ENCODE data around the gene CASZ1. TPM values are rescaled to one million over a fixed set of nuclear protein-coding genes. Genes with fewer than 3 reads are reported as not detected.

The CASZ1 gene
- total RNA-seq, 1 donor from 2014 or later: 6.9 TPM

- Mint-ChIP-seq H3K4me1 (peaks cover 17% of the 10 kb centered on the region), H3K27ac (no peak overlapping the region), H3K4me3 (no peak overlapping the region), H3K27me3 (peaks cover 12% of the 10 kb centered on the region), H3K36me3 (ENCODE audit: low read depth) (peaks cover 2% of the 10 kb centered on the region), H3K9me3 (no peaks in the 10 kb centered on the region)
- DNase-seq: no peak
- intact Hi-C loops (cut with micrococcal nuclease): loop anchor here (2.0 to 10.0 kb wide), 5 partner anchors 41 to 867 kb away; partner anchors contain the start of gene CLSTN1
Measured at GRCh38 chr1:10691740-10692125, 104.7 kb downstream of the CASZ1 start.

- H3K27ac Mint-ChIP-seq: no peak overlapping the region
- DNase-seq: no peak
- H3K27me3 Mint-ChIP-seq: peaks cover 9% of the 10 kb centered on the region
- H3K4me1 Mint-ChIP-seq: peaks cover 14% of the 10 kb centered on the region
- intact Hi-C loops (cut with micrococcal nuclease): loop anchor here (5.0 to 10.0 kb wide), 4 partner anchors 41 to 866 kb away; partner anchors contain the start of gene CLSTN1
- H3K9me3 Mint-ChIP-seq: no peaks in the 10 kb centered on the region
- H3K36me3 Mint-ChIP-seq (ENCODE audit: low read depth): peaks cover 2% of the 10 kb centered on the region
- H3K4me3 Mint-ChIP-seq: no peak overlapping the region
Measured at GRCh38 chr1:10691075-10691739, 105.2 kb downstream of the CASZ1 start.

GRCh38 chr1:10690484-10690883, 106.0 kb downstream of the CASZ1 start:
- Mint-ChIP-seq H3K9me3 (no peaks in the 10 kb centered on the region), H3K36me3 (ENCODE audit: low read depth) (peaks cover 2% of the 10 kb centered on the region), H3K27ac (no peak overlapping the region), H3K4me3 (no peak overlapping the region), H3K4me1 (peaks cover 11% of the 10 kb centered on the region), H3K27me3 (peaks cover 3% of the 10 kb centered on the region)
- DNase-seq: no peak
- intact Hi-C loops (cut with micrococcal nuclease): loop anchor here (5.0 to 10.0 kb wide), 4 partner anchors 42 to 866 kb away; partner anchors contain the start of gene CLSTN1

GRCh38 chr1:10688409-10688786, 108.0 kb downstream of the CASZ1 start:
- H3K9me3 Mint-ChIP-seq: no peaks in the 10 kb centered on the region
- H3K4me3 Mint-ChIP-seq: no peak overlapping the region
- peaks cover 9% of the 10 kb centered on the region for H3K4me1 Mint-ChIP-seq
- DNase-seq: no peak
- H3K36me3 Mint-ChIP-seq (ENCODE audit: low read depth): peaks cover 2% of the 10 kb centered on the region
- no peaks in the 10 kb centered on the region for H3K27me3 Mint-ChIP-seq
- intact Hi-C loops (cut with micrococcal nuclease): no loop called here
- H3K27ac Mint-ChIP-seq: no peak overlapping the region

- no peaks in the 10 kb centered on the region for H3K36me3 Mint-ChIP-seq (ENCODE audit: low read depth)
- H3K27me3 Mint-ChIP-seq: no peaks in the 10 kb centered on the region
- H3K4me3 Mint-ChIP-seq: no peak overlapping the region
- no peak overlapping the region for H3K27ac Mint-ChIP-seq
- peaks cover 5% of the 10 kb centered on the region for H3K4me1 Mint-ChIP-seq
- no peak for DNase-seq
- no peaks in the 10 kb centered on the region for H3K9me3 Mint-ChIP-seq
- intact Hi-C loops (cut with micrococcal nuclease): no loop called here
Measured at GRCh38 chr1:10687782-10688408, 108.6 kb downstream of the CASZ1 start.

- Mint-ChIP-seq H3K9me3 (no peaks in the 10 kb centered on the region), H3K4me1 (peaks cover under 1% of the 10 kb centered on the region), H3K27ac (no peak overlapping the region), H3K4me3 (no peak overlapping the region), H3K36me3 (ENCODE audit: low read depth) (no peaks in the 10 kb centered on the region), H3K27me3 (no peaks in the 10 kb centered on the region)
- DNase-seq: no peak
- intact Hi-C loops (cut with micrococcal nuclease): no loop called here
Measured at GRCh38 chr1:10687251-10687651, 109.2 kb downstream of the CASZ1 start.

GRCh38 chr1:10686404-10687040, 109.9 kb downstream of the CASZ1 start:
- Mint-ChIP-seq H3K4me1 (no peaks in the 10 kb centered on the region), H3K27ac (no peak overlapping the region), H3K27me3 (no peaks in the 10 kb centered on the region), H3K9me3 (no peaks in the 10 kb centered on the region), H3K36me3 (ENCODE audit: low read depth) (no peaks in the 10 kb centered on the region), H3K4me3 (no peak overlapping the region)
- intact Hi-C loops (cut with micrococcal nuclease): no loop called here
- no peak for DNase-seq

- Mint-ChIP-seq H3K36me3 (ENCODE audit: low read depth) (no peaks in the 10 kb centered on the region), H3K27me3 (no peaks in the 10 kb centered on the region), H3K4me3 (no peak overlapping the region), H3K4me1 (no peaks in the 10 kb centered on the region), H3K27ac (no peak overlapping the region), H3K9me3 (no peaks in the 10 kb centered on the region)
- intact Hi-C loops (cut with micrococcal nuclease): no loop called here
- no peak for DNase-seq
Measured at GRCh38 chr1:10685808-10686403, 110.5 kb downstream of the CASZ1 start.

GRCh38 chr1:10685196-10685807, 111.1 kb downstream of the CASZ1 start:
- Mint-ChIP-seq H3K27me3 (no peaks in the 10 kb centered on the region), H3K9me3 (no peaks in the 10 kb centered on the region), H3K27ac (no peak overlapping the region), H3K4me1 (no peaks in the 10 kb centered on the region), H3K36me3 (ENCODE audit: low read depth) (no peaks in the 10 kb centered on the region), H3K4me3 (no peak overlapping the region)
- intact Hi-C loops (cut with micrococcal nuclease): no loop called here
- DNase-seq: no peak

GRCh38 chr1:10684221-10684620, 112.2 kb downstream of the CASZ1 start:
- intact Hi-C loops (cut with micrococcal nuclease): no loop called here
- Mint-ChIP-seq H3K9me3 (no peaks in the 10 kb centered on the region), H3K27ac (no peak overlapping the region), H3K4me1 (no peaks in the 10 kb centered on the region), H3K4me3 (no peak overlapping the region), H3K27me3 (no peaks in the 10 kb centered on the region), H3K36me3 (ENCODE audit: low read depth) (no peaks in the 10 kb centered on the region)
- DNase-seq: no peak

GRCh38 chr1:10682449-10683309, 113.8 kb downstream of the CASZ1 start:
- no peaks in the 10 kb centered on the region for H3K36me3 Mint-ChIP-seq (ENCODE audit: low read depth)
- intact Hi-C loops (cut with micrococcal nuclease): no loop called here
- no peaks in the 10 kb centered on the region for H3K9me3 Mint-ChIP-seq
- H3K4me1 Mint-ChIP-seq: no peaks in the 10 kb centered on the region
- no peak for DNase-seq
- no peaks in the 10 kb centered on the region for H3K27me3 Mint-ChIP-seq
- no peak overlapping the region for H3K27ac Mint-ChIP-seq
- no peak overlapping the region for H3K4me3 Mint-ChIP-seq

- no peak overlapping the region for H3K4me3 Mint-ChIP-seq
- no peak overlapping the region for H3K27ac Mint-ChIP-seq
Measured at GRCh38 chr1:10682108-10682445, 114.4 kb downstream of the CASZ1 start.

More at GRCh38 chr1:10682108-10682445, 114.4 kb downstream of the CASZ1 start:
- DNase-seq: no peak
- H3K27me3 Mint-ChIP-seq: no peaks in the 10 kb centered on the region
- H3K36me3 Mint-ChIP-seq (ENCODE audit: low read depth): no peaks in the 10 kb centered on the region
- H3K4me1 Mint-ChIP-seq: no peaks in the 10 kb centered on the region
- intact Hi-C loops (cut with micrococcal nuclease): no loop called here
- no peaks in the 10 kb centered on the region for H3K9me3 Mint-ChIP-seq

All from activated CD4-positive, alpha-beta T cell treated with anti-CD3 and anti-CD28 coated beads, Interleukin-2, amount 10 ng/mL, durations not matched to agents 24 days and 14 days (primary cell).